ENCODE measurements around the gene BEAN1.
A peak's percentile ranks its signal among the peaks of the same experiment; 100 is the strongest.

Gene BEAN1

GRCh38 chr16:66478733-66479511, 51.8 kb downstream of the BEAN1 start (continued):
- no peak for TF ChIP-seq ZBTB11 (tag by site-specific recombination; conservative IDR thresholded peaks at IDR 0.05; ENCODE audit: low read depth)
- peak; percentile 44; the same call in 1 of the 2 replicates for TF ChIP-seq KLF17 (tag by site-specific recombination; IDR thresholded peaks at IDR 0.05)
- TF ChIP-seq ZNF10 (tag by site-specific recombination; IDR thresholded peaks at IDR 0.05): no peak
- no peak for TF ChIP-seq PRDM10 (tag by site-specific recombination; IDR thresholded peaks at IDR 0.05)
- no peak for TF ChIP-seq MEIS1 (CRISPR knock-in tag; IDR thresholded peaks at IDR 0.05; ENCODE audit: borderline replicate concordance)
- TF ChIP-seq WT1 (tag by site-specific recombination; IDR thresholded peaks at IDR 0.05): peak; percentile 53
- no peak for TF ChIP-seq HOXA7 (CRISPR knock-in tag; IDR thresholded peaks at IDR 0.05; ENCODE audit: borderline replicate concordance)
- TF ChIP-seq ZNF76 (tag by site-specific recombination; IDR thresholded peaks at IDR 0.05; ENCODE audit: borderline replicate concordance, low read depth): no peak
- TF ChIP-seq ZNF16 (tag by site-specific recombination; IDR thresholded peaks at IDR 0.05; ENCODE audit: low read depth): no peak
- no peak for TF ChIP-seq ZNF266 (tag by site-specific recombination; IDR thresholded peaks at IDR 0.05; ENCODE audit: low read depth)
- peak; percentile 43; the same call in 1 of the 2 replicates for TF ChIP-seq PATZ1 (tag by site-specific recombination; IDR thresholded peaks at IDR 0.05)
- no peak for TF ChIP-seq ZBTB6 (tag by site-specific recombination; IDR thresholded peaks at IDR 0.05)
- no peak for TF ChIP-seq ZSCAN30 (tag by site-specific recombination; IDR thresholded peaks at IDR 0.05)
- no peak for TF ChIP-seq ZNF354C (tag by site-specific recombination; IDR thresholded peaks at IDR 0.05; ENCODE audit: borderline replicate concordance, low read depth)
- TF ChIP-seq ZNF366 (tag by site-specific recombination; conservative IDR thresholded peaks at IDR 0.05): no peak
- TF ChIP-seq ZNF223 (tag by site-specific recombination; IDR thresholded peaks at IDR 0.05): no peak
- TF ChIP-seq KLF9 (tag by site-specific recombination; IDR thresholded peaks at IDR 0.05; ENCODE audit: low read depth): 0 out of 2 replicates have a peak, but pooled peaks have one; percentile 41
- peak; percentile 84 for TF ChIP-seq CTCF (tag by site-specific recombination; IDR thresholded peaks at IDR 0.05)
- TF ChIP-seq ZNF292 (tag by site-specific recombination; IDR thresholded peaks at IDR 0.05; ENCODE audit: borderline replicate concordance, low read depth): no peak
- 0 out of 2 replicates have a peak, but pooled peaks have one; percentile 41 for TF ChIP-seq ZNF580 (tag by site-specific recombination; IDR thresholded peaks at IDR 0.05)
- no peak for TF ChIP-seq ZNF24 (tag by site-specific recombination; IDR thresholded peaks at IDR 0.05)
- TF ChIP-seq ZSCAN5A (tag by site-specific recombination; IDR thresholded peaks at IDR 0.05): no peak

Measured in HEK293 (cell line).